Measurements from ENCODE around the gene ZSWIM4.

DNA sequence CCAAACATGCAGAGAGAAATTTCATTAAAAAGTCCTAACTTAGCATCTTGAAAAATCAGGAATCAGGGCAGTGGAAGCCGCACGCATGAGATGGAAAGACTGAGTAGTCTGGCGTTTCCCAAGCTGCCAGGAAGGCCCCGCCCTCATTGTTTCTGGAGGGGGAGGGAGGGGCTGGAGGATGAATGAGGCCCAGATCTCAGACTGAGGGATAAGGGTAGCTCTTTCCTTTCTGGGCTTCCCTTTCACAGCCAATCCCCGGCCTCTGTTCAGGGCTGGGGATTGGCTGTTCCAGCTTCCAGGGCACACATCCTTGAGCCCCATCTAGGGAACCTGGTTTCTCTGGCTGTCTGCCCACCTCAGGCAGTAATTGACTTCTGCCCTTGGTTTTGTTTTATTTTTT is 13.7 kb upstream of the ZSWIM4 start:
- no peak for TF ChIP-seq POLR2A (IDR thresholded peaks at IDR 0.05)
- TF ChIP-seq, protein P1, sequence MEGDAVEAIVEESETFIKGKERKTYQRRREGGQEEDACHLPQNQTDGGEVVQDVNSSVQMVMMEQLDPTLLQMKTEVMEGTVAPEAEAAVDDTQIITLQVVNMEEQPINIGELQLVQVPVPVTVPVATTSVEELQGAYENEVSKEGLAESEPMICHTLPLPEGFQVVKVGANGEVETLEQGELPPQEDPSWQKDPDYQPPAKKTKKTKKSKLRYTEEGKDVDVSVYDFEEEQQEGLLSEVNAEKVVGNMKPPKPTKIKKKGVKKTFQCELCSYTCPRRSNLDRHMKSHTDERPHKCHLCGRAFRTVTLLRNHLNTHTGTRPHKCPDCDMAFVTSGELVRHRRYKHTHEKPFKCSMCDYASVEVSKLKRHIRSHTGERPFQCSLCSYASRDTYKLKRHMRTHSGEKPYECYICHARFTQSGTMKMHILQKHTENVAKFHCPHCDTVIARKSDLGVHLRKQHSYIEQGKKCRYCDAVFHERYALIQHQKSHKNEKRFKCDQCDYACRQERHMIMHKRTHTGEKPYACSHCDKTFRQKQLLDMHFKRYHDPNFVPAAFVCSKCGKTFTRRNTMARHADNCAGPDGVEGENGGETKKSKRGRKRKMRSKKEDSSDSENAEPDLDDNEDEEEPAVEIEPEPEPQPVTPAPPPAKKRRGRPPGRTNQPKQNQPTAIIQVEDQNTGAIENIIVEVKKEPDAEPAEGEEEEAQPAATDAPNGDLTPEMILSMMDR (IDR thresholded peaks at IDR 0.05), result no peak
